DMS114 treated with DMSO at 0.1 percent for 48 hours (cell line): ENCODE results near the gene ATP6V0A4.

Source experiments
- DNase-seq: peaks from one replicate; lab custom pipeline; 2025; ENCODE audit not compliant: unreplicated experiment; lab: John Stamatoyannopoulos, UW

Gene ATP6V0A4

DNA sequence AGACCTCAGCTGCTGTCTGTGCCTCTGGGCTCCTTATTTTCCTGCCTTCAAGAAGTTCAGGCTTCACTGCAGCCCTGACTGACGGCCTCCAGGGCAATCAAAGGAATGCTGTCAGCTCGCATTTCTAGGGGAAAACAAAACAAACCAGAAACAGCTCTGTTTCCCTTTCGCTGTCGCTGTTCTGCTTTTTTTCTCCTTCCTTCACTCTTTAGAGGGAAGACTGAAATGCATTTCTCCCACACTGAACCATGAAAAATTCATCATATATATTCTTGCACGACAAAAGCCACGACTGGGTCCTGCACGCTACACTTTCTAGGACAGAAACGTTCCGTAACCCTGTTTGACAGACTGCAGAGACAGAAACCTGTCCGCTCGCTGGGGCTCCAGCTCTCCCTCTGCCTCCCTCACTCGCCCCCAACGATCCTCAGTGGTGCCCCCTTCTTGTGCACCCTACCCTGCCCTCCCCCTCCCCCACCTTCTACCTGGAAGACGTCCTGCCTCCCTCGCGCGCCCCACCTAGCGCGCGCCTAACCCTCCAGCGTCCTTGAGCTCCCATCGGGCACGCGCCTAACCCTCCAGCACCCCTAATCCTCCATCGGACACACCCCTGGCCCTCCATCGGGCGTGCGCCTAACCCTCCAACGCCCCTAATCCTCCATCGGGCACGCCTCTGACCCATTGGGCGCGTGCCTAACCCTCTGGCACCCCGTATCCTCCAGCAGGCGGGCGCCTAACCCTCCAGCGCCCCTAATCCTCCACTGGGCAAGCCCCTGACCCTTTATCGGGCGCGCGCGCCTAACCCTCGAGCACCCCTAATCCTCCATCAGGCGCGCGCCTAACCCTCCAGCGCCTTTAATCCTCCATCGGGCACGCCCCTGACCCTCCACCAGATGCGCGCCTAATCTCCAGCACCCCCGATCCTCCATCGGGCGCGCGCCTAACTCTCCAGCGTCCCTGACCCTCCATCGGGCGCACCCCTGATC, 134.0 kb downstream of the ATP6V0A4 start:
- no peak for DNase-seq

GRCh38 chr7:138662991-138663320, 135.0 kb downstream of the ATP6V0A4 start:
- no peak for DNase-seq

GRCh38 chr7:138662076-138662990, 135.7 kb downstream of the ATP6V0A4 start:
- no peak for DNase-seq

DNA sequence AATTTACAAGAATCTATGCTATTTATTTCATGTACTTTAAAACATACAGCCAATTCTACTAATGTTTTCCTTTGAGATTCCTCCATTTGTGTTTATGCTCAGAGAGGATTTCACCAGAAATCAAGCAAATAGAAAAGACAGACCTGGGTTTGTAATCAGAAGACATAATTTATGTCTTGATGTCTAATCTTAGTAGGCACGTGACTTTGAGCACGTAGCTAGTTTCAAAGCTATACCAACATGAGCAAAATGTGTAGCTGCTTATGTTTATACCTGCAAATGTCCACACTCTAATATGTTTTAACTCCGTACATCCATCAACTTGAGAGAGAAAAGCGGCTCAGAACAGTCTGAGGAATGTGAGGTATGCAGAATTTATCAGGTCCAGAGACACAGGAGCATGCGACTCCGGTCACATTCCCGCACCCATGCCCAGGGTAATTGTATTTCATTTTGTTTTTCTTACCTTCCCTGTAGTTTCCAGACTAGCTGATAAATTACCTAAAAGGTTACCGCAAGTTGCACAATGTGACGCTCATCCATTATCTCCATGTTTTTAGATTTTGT, 136.8 kb downstream of the ATP6V0A4 start:
- no peak for DNase-seq

DNA sequence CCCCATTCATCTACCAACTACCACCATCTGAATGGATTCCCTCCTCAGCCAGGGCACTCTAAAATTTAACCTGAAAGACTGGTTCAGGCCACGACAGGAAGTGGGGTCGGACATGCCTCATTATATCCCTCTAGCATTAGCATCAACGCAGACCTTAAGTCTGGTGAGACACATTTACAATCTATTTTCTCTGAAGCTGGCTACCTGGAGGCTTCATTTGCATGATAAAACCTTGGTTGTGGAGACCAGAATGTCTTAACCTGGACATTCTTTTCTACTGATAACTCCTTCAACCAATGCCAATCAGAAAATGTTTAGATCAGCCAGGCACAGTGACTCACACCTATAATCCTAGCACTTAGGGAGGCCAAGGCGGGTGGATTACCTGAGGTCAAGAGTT, 139.1 kb downstream of the ATP6V0A4 start:
- no peak for DNase-seq

DNA sequence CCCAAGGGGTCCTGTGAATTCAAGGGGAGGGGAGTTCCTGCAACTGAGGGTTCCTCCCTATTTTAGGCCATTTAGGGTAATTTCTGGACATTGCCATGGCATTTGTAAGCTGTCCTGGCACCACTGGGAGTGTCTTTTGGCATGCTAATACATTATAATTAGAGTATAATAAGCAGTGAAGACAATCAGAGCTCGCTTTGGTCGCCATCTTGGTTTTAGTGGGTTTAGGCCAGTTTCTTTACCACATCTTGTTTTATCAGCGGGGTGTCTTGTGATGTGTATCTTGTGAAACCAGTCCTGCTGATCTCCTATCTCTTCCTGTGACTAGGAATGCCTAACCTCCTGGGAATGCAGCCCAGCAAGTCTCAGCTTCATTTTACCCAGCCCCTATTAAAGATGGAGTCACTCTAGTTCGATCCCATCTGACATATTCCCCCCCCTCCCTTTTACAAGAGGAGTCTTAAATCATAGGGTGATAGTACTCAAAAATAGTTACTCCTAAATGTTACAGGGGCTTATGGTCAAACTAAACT, 140.1 kb downstream of the ATP6V0A4 start:
- DNase-seq = no peak

DNA sequence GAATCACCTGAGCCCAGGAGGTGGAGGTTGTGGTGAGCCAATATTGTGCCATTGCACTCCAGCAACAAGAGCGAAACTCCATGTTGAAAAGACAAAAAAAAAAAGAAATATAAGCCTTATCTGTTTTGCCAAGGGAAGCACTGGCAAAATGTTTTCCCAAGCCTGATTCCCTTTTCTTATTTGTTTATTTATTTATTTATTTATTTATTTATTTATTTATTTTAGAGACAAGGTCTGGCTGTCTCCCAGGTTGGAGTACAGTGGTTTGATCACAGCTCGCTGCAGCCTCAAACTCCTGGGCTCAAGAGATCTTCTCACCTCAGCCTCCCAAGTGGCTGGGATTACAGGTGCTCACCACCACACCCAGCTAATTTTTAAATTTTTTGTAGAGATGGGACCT, 141.0 kb downstream of the ATP6V0A4 start:
- DNase-seq = no peak
